ENCODE results near the gene DHX57.

The DHX57 gene

DNA sequence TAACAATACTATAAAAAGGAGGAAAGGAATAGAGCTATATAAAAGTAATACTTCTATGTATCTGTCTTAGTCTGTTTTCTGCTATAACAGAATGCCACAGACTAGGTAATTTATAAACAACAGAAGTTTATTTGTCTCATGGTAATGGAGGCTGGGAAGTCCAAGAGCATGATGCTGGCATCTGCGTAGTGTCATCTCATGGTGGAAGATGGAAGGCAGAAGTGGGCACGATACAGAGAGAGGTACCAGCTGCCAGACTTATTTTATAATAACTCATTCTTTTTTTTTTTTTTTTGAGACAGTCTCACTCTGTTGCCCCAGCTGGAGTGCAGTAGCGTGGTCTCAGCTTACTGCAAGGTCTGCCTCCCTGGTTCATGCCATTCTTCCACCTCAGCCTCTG is 4.3 kb downstream of the DHX57 start:
- TF ChIP-seq, protein P1, sequence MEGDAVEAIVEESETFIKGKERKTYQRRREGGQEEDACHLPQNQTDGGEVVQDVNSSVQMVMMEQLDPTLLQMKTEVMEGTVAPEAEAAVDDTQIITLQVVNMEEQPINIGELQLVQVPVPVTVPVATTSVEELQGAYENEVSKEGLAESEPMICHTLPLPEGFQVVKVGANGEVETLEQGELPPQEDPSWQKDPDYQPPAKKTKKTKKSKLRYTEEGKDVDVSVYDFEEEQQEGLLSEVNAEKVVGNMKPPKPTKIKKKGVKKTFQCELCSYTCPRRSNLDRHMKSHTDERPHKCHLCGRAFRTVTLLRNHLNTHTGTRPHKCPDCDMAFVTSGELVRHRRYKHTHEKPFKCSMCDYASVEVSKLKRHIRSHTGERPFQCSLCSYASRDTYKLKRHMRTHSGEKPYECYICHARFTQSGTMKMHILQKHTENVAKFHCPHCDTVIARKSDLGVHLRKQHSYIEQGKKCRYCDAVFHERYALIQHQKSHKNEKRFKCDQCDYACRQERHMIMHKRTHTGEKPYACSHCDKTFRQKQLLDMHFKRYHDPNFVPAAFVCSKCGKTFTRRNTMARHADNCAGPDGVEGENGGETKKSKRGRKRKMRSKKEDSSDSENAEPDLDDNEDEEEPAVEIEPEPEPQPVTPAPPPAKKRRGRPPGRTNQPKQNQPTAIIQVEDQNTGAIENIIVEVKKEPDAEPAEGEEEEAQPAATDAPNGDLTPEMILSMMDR (conservative IDR thresholded peaks at IDR 0.05): no peak
- TF ChIP-seq ZFX (IDR thresholded peaks at IDR 0.05): no peak
- H3K27ac ChIP-seq: no peak overlapping the region

DNA sequence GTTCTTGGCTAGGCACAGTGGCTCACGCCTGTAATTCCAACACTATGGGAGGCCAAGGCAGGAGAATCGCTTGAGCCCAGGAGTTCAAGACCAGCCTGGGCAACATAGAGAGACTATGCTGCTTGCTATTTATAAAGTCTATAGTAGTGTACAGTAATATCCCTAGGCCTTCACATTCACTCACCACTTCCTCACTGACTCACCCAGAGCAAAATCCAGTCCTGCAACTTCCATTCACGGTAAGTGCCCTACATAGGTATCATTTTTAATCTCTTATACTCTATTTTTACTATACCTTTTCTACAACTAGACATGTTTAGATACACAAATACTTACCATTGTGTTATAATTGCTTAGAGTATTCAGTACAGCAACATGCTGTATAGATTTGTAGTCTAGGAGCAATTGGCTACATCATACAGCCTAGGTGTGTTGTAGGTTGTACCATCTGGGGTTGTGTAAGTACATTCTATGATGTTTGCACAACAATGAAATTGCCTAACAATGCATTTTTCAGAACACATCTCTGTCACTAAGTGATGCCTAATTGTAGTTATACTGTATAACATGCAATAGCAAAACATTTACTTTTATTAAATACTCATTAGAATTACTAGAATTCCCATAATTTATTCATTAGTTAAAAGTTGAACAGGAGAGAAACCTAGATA is 8.8 kb downstream of the DHX57 start:
- H3K27ac ChIP-seq: no peak overlapping the region
- TF ChIP-seq ZFX (IDR thresholded peaks at IDR 0.05): no peak
- TF ChIP-seq, protein P1 (conservative IDR thresholded peaks at IDR 0.05): no peak

DNA sequence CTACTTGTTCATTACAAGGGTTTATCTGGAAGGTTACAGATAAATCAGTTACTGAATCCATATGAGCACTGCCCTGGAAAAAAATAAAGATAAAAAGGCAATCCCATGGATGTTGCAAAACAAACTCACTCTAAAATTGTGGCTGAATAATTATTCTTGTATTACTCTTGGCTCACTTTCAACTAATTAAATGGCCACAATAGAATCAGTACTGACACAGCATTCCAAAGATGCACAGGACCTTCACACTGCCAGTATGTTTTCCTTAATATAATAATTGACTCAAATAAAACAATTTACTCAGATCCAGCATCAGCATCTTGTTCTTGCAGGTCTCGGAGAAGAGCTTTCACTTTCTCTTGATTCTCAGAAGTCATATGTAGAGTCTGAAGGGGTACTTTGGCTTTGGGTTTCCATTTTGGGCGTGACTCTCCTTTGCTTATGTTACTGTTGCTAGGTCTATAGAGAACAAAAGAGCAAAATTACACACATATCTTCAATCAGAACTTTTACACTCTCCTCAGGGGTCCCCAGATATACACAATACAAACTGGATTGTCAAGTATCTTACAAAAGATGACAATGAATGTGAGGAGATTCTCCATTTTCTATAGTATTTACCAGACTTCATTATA is 12.6 kb downstream of the DHX57 start:
- TF ChIP-seq, protein P1 (conservative IDR thresholded peaks at IDR 0.05): no peak
- no peak for TF ChIP-seq ZFX (IDR thresholded peaks at IDR 0.05)
- no peak overlapping the region for H3K27ac ChIP-seq

DNA sequence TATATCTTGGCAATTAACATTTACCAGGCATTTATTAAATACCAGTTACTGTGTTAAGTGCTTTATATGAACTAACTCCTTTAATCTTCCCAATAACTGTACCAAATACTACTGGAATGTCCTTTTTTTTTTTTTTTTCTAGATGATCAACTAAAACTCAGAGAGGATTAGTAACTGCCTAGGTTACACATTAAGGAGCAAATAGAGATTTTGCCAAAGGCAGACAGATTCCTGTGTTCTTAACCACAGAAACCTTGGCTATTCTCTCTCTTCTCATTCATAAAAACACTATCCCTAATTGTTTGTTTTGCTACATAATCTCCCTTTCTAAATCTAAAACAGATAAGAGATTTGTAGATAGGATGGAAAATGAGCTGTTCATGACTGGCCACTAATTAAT is 13.3 kb downstream of the DHX57 start:
- H3K27ac ChIP-seq: no peak overlapping the region
- TF ChIP-seq, protein P1 (conservative IDR thresholded peaks at IDR 0.05): no peak
- TF ChIP-seq ZFX (IDR thresholded peaks at IDR 0.05): no peak

DNA sequence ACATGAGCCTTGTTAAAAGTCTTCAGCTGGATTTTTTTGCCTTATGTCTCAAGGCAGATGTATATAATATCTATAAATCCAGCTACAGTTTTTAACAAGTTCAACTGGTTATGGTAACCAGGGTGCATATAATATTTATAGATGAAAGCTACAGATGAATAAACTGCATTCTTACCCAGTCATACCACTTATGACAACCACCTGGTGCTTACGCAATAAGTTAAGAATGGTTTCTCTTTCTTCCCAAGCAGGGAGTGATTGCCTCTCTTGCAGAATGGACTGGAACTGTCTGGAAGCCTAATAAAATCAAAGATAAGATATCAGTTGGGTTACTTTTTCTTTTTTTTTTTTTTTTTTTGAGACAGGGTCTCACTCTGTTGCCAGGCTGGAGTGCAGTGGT is 19.6 kb downstream of the DHX57 start:
- TF ChIP-seq, protein P1 (conservative IDR thresholded peaks at IDR 0.05): no peak
- no peak for TF ChIP-seq ZFX (IDR thresholded peaks at IDR 0.05)
- H3K27ac ChIP-seq: no peak overlapping the region

DNA sequence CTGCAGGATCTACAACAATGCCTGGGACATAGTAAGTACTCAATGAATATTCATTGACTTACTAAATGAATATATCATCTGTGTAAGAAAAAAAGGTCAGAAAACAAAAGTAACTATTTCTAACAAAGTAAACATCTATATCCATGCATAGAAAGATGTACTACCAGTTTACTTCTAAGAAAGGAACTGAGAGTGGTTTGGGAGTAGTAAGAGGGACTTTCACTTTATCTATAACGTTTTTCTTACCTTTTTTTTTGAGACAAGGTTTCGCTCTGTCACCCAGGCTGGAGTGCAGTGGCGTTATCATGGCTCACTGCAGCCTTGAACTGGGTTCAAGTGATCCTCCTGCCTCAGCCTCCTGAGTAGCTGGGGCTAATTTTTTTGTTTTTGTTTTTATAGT is 25.7 kb downstream of the DHX57 start:
- no peak overlapping the region for H3K27ac ChIP-seq
- TF ChIP-seq, protein P1 (conservative IDR thresholded peaks at IDR 0.05): no peak
- no peak for TF ChIP-seq ZFX (IDR thresholded peaks at IDR 0.05)

DNA sequence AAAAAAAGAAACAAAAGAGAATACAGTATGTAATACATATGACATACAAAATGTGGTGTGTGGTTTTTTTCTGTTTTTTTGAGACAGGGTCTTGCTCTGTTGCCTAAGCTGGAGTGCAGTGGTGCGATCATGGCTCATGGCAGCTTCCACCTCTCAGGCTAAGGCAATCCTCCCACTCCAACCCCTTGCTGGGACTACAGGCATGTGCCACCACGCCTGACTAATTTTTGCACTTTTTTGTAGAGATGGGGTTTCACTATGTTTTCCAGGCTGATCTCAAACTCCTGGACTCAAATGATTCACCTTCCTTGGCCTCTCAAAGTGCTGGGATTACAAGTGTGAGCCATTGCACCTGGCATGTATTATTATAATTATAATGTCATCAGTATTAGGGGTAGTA is 38.9 kb downstream of the DHX57 start:
- no peak for TF ChIP-seq ZFX (IDR thresholded peaks at IDR 0.05)
- no peak overlapping the region for H3K27ac ChIP-seq

DNA sequence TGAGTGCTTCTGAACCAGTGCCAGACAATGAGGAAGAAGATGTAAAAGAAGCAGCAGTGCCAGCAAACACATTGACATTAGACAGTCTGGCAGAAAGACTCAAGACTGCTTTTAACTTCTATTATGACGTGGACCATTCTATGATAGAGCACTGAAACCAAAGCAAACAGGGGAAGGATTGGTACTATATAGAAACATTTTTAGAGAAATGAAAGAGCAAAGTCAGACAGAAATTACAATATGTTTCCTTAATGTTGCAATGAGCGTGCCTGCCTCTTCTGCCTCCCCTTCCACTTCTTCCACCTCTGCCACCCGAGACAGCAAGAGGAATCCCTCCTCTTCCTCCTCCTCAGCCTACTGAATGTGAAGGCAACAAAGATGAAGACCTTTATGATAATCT is 39.7 kb downstream of the DHX57 start:
- no peak overlapping the region for H3K27ac ChIP-seq
- TF ChIP-seq, protein P1 (conservative IDR thresholded peaks at IDR 0.05): no peak
- TF ChIP-seq ZFX (IDR thresholded peaks at IDR 0.05): no peak
